GM12878 (cell line): ENCODE results near the gene CEP78. TPM values are rescaled to one million over a fixed set of nuclear protein-coding genes. Genes with fewer than 3 reads are reported as not detected.

Source experiments
- ATAC-seq: fragments of 200-7000 bp; cut with Tn5 transposase; 3 replicates; pipeline ENCODE4 v1.9.1; 2020; ENCODE audit warnings: mild to moderate bottlenecking, moderate library complexity
- BruUV-seq: library from RNA; stranded (reverse); fragments of 400-500 nt; replicated peaks from 2 replicates; lab custom pipeline; 2021; lab: Mats Ljungman, UMichigan
- CTCF ChIA-PET: fragments of 300-600 bp; sonication (Branson Sonifier 250); formaldehyde crosslinking; extraction: SDS; loops from one replicate; lab custom pipeline; 2021; ENCODE audit warnings: inconsistent platforms; lab: Yijun Ruan, JAX
- POLR2A ChIA-PET: fragments of 350-600 bp; formaldehyde crosslinking; extraction: SDS; loops from one replicate; lab custom pipeline; 2021; ENCODE audit warnings: inconsistent platforms; lab: Charles Lee
- RAD21 ChIA-PET: fragments of 300-600 bp; sonication (Branson Sonifier 250); formaldehyde crosslinking; loops from one replicate; lab custom pipeline; 2023; ENCODE audit warnings: antibody characterized with exemption; ENCODE audit not compliant: unreplicated experiment; lab: Charles Lee
- SMC1A ChIA-PET: fragments of 300-600 bp; sonication (Branson Sonifier 250); formaldehyde crosslinking; loops from one replicate; lab custom pipeline; 2023; ENCODE audit not compliant: unreplicated experiment, uncharacterized antibody; lab: Charles Lee
- DNase-seq: peaks from one replicate; pipeline ENCODE4 v3.0.0-alpha.2; 2011; ENCODE audit warnings: low read depth, low spot score
- FAIRE-seq: peaks from 3 replicates; lab custom pipeline; 2011; peaks lifted over from hg19 to GRCh38; lab: Jason Lieb, UNC
- H2AFZ ChIP-seq: 2 replicates; pipeline ENCODE4 v1.6.0; 2011; ENCODE audit warnings: low read depth, low read length, control low read depth; ENCODE audit not compliant: control insufficient read depth
- H3K27ac ChIP-seq: 2 replicates; pipeline ENCODE4 v1.5.1; 2011; ENCODE audit warnings: control low read depth; ENCODE audit not compliant: control insufficient read depth, insufficient read depth
- H3K27me3 ChIP-seq, 2 experiments: replicated peaks in 1 of 2; 2 replicates each; pipeline versions ENCODE4 v1.6.0 to v1.6.1; 2011; ENCODE audit warnings: low read length in 1 of 2; ENCODE audit not compliant: control insufficient read depth in 2 of 2, insufficient read depth in 2 of 2
- H3K36me3 ChIP-seq, 2 experiments: 2 replicates each; pipeline ENCODE4 v1.5.1; 2011; ENCODE audit warnings: low read length in 1 of 2; ENCODE audit not compliant: control insufficient read depth in 2 of 2, insufficient read depth in 2 of 2
- H3K4me1 ChIP-seq: 2 replicates; pipeline ENCODE4 v1.6.1; 2011; ENCODE audit warnings: mild to moderate bottlenecking, low read length, moderate library complexity, mixed read lengths; ENCODE audit not compliant: control insufficient read depth, insufficient read depth
- H3K4me2 ChIP-seq: 2 replicates; pipeline ENCODE4 v1.6.0; 2011; ENCODE audit warnings: control low read depth; ENCODE audit not compliant: control insufficient read depth, insufficient read depth
- H3K4me3 ChIP-seq: fragments of 200-600 bp; sonication (generic); 2 replicates; pipeline ENCODE4 v1.5.1; 2016
- H3K79me2 ChIP-seq: 2 replicates; pipeline ENCODE4 v1.6.0; 2011; ENCODE audit warnings: low read length; ENCODE audit not compliant: control insufficient read depth, insufficient read depth
- H3K9ac ChIP-seq: 2 replicates; pipeline ENCODE4 v1.8.0; 2011; ENCODE audit warnings: low read length, control low read depth, mixed read lengths; ENCODE audit not compliant: control insufficient read depth, insufficient read depth
- H3K9me3 ChIP-seq: replicated peaks from 3 replicates; pipeline ENCODE4 v1.5.1; 2011; ENCODE audit warnings: mild to moderate bottlenecking, low read length; ENCODE audit not compliant: control insufficient read depth, insufficient read depth
- H4K20me1 ChIP-seq: 2 replicates; pipeline ENCODE4 v1.6.0; 2011; ENCODE audit not compliant: control insufficient read depth, insufficient read depth
- CBX3 ChIP-seq: fragments of 200-600 bp; sonication (generic); IDR thresholded peaks from 2 replicates; pipeline ENCODE4 v1.6.1; 2016; ENCODE audit warnings: low read depth, borderline replicate concordance
- CREM ChIP-seq: IDR thresholded peaks from 2 replicates; pipeline ENCODE4 v1.6.1; 2014; ENCODE audit warnings: antibody characterized with exemption, low read depth
- EGR1 ChIP-seq, 2 experiments: IDR thresholded peaks; 1 replicate in 1 of 2; 2 replicates in 1 of 2; pipeline ENCODE4 v1.6.1; 2011 to 2012; ENCODE audit warnings: low read depth in 2 of 2, low read length in 2 of 2, borderline replicate concordance in 1 of 2, mild to moderate bottlenecking in 1 of 2, moderate library complexity in 1 of 2
- FOS ChIP-seq: IDR thresholded peaks from 3 replicates; pipeline ENCODE4 v1.6.1; 2011; ENCODE audit warnings: borderline replicate concordance; ENCODE audit not compliant: insufficient read length; ENCODE audit errors: extremely low read depth
- HDGF ChIP-seq: fragments of 450-650 bp; IDR thresholded peaks from 2 replicates; pipeline ENCODE4 v1.6.1; 2016; ENCODE audit warnings: antibody characterized with exemption
- NFIC ChIP-seq: IDR thresholded peaks from 2 replicates; pipeline ENCODE4 v1.6.1; 2012; ENCODE audit warnings: low read depth, mild to moderate bottlenecking, inconsistent platforms, low read length, moderate library complexity
- RAD51 ChIP-seq: fragments of 450-650 bp; IDR thresholded peaks from 2 replicates; pipeline ENCODE4 v1.6.1; 2016; ENCODE audit warnings: moderate library complexity, mild to moderate bottlenecking, inconsistent platforms
- SMC3 ChIP-seq: IDR thresholded peaks from 2 replicates; pipeline ENCODE4 v1.6.1; 2011; ENCODE audit warnings: low read length, improper control_type of control experiment, borderline replicate concordance
- SREBF1 ChIP-seq: IDR thresholded peaks from 2 replicates; pipeline ENCODE4 v1.6.1; 2012; ENCODE audit warnings: mild to moderate bottlenecking, low read length
- TCF3 ChIP-seq: IDR thresholded peaks from 2 replicates; pipeline ENCODE4 v1.6.1; 2012; ENCODE audit warnings: low read depth, mild to moderate bottlenecking, low read length, borderline replicate concordance; ENCODE audit not compliant: insufficient read depth
- WGBS: methylation state at CpG from one replicate; pipeline ENCODE4 v1.1.6; 2016; ENCODE audit warnings: low lambda C conversion rate; ENCODE audit not compliant: insufficient replicate concordance, insufficient coverage; ENCODE audit errors: missing lambda C conversion rate; 5-methylcytosine and 5-hydroxymethylcytosine counted together
- in situ Hi-C: fragments of 300-500 bp; cut with MboI; formaldehyde crosslinking; loops from 9 replicates; pipeline ENCODE4 v1.14.3; 2018; ENCODE audit warnings: mixed read lengths
- intact Hi-C: fragments of 100-400 bp; cut with micrococcal nuclease; formaldehyde crosslinking; loops from one replicate; pipeline ENCODE4 v1.14.2; 2022; ENCODE audit not compliant: unreplicated experiment
- polyA plus RNA-seq, 11 experiments: library from polyadenylated mRNA; depleted of rRNA in 4 of 11; unstranded in 6 of 11; stranded (reverse) in 5 of 11; fragments of >200 nt; fragmentation: Nextera tagmentation in 4 of 11; fragmentation: Illumina TruSeq in 1 of 11; extraction: Ambion mirVana in 4 of 11; extraction: Trizol in 1 of 11; gene quantifications; 1 replicate in 1 of 11; 2 replicates in 10 of 11; pipeline versions ENCODE4 v1.2.1 to v1.2.3, GENCODE V29; 2011 to 2016; ENCODE audit warnings: inconsistent platforms in 2 of 11, missing spikeins in 2 of 11, low read depth in 1 of 11
- total RNA-seq, 4 experiments: library from RNA; depleted of rRNA in 3 of 4; stranded (reverse); fragments of >200 nt in 3 of 4; fragmentation: Illumina TruSeq in 1 of 4; extraction: Trizol in 1 of 4; gene quantifications; 2 replicates each; pipeline versions ENCODE4 v1.2.1 to v1.2.3, GENCODE V29; 2013 to 2021
- TF ChIP-seq, protein P1 (sequence below): fragments of 450-650 bp; IDR thresholded peaks from 2 replicates; pipeline ENCODE4 v1.6.1; 2017; ENCODE audit warnings: mild to moderate bottlenecking, low read depth, inconsistent platforms; ENCODE audit not compliant: poor library complexity, severe bottlenecking
- TF ChIP-seq, protein P2 (sequence below): fragments of 450-650 bp; IDR thresholded peaks from 2 replicates; pipeline ENCODE4 v1.6.1; 2017; ENCODE audit warnings: low read depth, mild to moderate bottlenecking, moderate library complexity

The CEP78 gene
- total and polyA plus RNA-seq, 10 of the 15 experiments (the other 5 are each of a cell fraction or from before 2014, with no cell fraction given) = 4.1 to 44.9 (median 27.9) TPM

DNA sequence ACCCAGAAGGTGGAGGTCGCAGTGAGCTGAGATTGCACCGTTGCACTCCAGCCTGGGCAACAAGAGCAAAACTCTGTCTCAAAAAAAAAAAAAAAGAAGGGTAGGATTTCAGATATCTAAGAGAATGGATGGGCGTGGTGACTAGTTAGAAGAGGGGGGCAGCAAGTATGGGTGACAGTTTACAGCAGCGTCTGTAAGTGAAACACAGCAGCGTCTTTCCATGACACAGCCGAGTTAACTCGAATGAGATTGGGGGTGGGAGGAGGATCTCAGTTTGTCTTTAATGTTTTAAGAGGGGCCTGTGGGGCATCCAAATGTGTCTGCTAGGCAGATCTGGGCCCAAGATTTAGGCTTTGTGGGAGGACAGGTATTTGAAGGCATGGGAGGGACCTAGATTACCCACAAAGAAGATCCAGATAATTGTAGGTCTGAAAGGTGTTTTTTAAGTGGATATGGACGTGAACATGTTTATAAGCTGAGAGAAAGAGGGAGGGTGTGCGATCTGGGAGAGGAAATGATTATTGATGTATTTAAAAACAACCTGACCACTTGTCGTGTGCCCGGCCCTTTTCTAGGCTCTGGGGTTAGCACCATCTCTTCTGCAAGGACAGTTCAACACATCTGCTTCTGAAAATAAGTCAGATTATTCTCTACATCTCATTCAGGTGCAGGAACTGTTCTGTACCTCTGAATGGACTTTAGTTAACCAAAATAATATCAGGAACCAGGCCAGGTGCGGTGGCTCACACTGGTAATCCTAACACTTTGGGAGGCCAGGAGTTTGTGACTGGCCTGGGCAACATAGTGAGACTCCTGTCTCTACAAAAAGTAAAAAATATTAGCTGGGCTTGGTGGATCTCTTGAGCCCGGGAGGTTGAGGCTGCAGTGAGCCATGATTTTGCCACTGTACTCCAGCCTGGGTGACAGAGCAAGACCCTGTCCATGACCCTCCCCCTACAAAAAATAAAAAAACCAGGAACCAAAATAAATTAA lies 2.5 kb downstream of the CEP78 start:
- in situ Hi-C loops (no loop called here), intact Hi-C loops (no loop called here)
- Histone ChIP-seq H3K4me2 (peak overlapping the region; percentile 47; the same call in 1 of the 2 replicates), H3K27me3 (no peaks in the 10 kb centered on the region), H3K27ac (no peak overlapping the region), H3K9ac (no peak overlapping the region), H3K36me3 (no peaks in the 10 kb centered on the region; a peak in 1 of 4 replicates), H3K4me1 (no peaks in the 10 kb centered on the region), H2AFZ (no peak overlapping the region), H3K4me3 (no peak overlapping the region; the same call in 1 of the 2 replicates), H3K79me2 (peaks cover 8% of the 10 kb centered on the region), H3K9me3 (no peaks in the 10 kb centered on the region), H4K20me1 (no peaks in the 10 kb centered on the region)
- no TSS peak for BruUV-seq
- DNase-seq (no peak), FAIRE-seq (no peak), ATAC-seq (no peak)
- WGBS = 92% methylated on average over 11 of the region's 13 CpGs
- CTCF ChIA-PET = interaction anchor here (0.6 to 1.8 kb wide), 8 partner anchors 9 to 520 kb away, joined by 3 to 11 read pairs (median 4); no protein-coding TSS in a partner anchor
- TF ChIP-seq, protein P1, sequence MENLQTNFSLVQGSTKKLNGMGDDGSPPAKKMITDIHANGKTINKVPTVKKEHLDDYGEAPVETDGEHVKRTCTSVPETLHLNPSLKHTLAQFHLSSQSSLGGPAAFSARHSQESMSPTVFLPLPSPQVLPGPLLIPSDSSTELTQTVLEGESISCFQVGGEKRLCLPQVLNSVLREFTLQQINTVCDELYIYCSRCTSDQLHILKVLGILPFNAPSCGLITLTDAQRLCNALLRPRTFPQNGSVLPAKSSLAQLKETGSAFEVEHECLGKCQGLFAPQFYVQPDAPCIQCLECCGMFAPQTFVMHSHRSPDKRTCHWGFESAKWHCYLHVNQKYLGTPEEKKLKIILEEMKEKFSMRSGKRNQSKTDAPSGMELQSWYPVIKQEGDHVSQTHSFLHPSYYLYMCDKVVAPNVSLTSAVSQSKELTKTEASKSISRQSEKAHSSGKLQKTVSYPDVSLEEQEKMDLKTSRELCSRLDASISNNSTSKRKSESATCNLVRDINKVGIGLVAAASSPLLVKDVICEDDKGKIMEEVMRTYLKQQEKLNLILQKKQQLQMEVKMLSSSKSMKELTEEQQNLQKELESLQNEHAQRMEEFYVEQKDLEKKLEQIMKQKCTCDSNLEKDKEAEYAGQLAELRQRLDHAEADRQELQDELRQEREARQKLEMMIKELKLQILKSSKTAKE = no peak
- TF ChIP-seq FOS = no peak
- TF ChIP-seq SREBF1 = no peak
- no peak for TF ChIP-seq TCF3
- no peak for TF ChIP-seq EGR1 (IDR thresholded peaks at IDR 0.05; ENCODE audit: borderline replicate concordance in 1 of 2, low read depth in 2 of 2, low read length in 2 of 2)
- no peak for TF ChIP-seq SMC3
- TF ChIP-seq HDGF = no peak
- no peak for TF ChIP-seq CREM
- TF ChIP-seq, protein P2, sequence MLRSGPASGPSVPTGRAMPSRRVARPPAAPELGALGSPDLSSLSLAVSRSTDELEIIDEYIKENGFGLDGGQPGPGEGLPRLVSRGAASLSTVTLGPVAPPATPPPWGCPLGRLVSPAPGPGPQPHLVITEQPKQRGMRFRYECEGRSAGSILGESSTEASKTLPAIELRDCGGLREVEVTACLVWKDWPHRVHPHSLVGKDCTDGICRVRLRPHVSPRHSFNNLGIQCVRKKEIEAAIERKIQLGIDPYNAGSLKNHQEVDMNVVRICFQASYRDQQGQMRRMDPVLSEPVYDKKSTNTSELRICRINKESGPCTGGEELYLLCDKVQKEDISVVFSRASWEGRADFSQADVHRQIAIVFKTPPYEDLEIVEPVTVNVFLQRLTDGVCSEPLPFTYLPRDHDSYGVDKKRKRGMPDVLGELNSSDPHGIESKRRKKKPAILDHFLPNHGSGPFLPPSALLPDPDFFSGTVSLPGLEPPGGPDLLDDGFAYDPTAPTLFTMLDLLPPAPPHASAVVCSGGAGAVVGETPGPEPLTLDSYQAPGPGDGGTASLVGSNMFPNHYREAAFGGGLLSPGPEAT = no peak
- no peak for TF ChIP-seq NFIC
- no peak for TF ChIP-seq RAD51
- no peak for TF ChIP-seq CBX3
- POLR2A ChIA-PET = interaction anchor here (0.6 kb wide), 2 partner anchors 306 to 411 kb away, joined by 4 to 6 read pairs; no protein-coding TSS in a partner anchor
- SMC1A ChIA-PET = interaction anchor here (0.9 to 1.4 kb wide), 3 partner anchors 12 to 36 kb away, joined by 3 to 4 read pairs (median 3); no protein-coding TSS in a partner anchor
- RAD21 ChIA-PET = interaction anchor here (0.6 kb wide), 1 partner anchor 61 kb away, joined by 3 read pairs; no protein-coding TSS in a partner anchor
